Tongue (tissue), 2 donors: Measurements from ENCODE around the gene C19orf81. TPM values are rescaled to one million over a fixed set of nuclear protein-coding genes. Genes with fewer than 3 reads are reported as not detected.

ENCODE experiments used
- DNase-seq: peaks from one replicate; pipeline ENCODE4 v3.0.0-alpha.2; 2015
- total RNA-seq: library from RNA; depleted of rRNA; stranded (reverse); fragments of >200 nt; gene quantifications from one replicate; pipeline ENCODE4 v1.2.3, GENCODE V29; 2014

C19orf81 gene
- total RNA-seq, 1 donor from 2014 or later, result not detected

- no peak for DNase-seq
Measured at GRCh38 chr19:50686310-50687032, 37.2 kb downstream of the C19orf81 start.

DNA sequence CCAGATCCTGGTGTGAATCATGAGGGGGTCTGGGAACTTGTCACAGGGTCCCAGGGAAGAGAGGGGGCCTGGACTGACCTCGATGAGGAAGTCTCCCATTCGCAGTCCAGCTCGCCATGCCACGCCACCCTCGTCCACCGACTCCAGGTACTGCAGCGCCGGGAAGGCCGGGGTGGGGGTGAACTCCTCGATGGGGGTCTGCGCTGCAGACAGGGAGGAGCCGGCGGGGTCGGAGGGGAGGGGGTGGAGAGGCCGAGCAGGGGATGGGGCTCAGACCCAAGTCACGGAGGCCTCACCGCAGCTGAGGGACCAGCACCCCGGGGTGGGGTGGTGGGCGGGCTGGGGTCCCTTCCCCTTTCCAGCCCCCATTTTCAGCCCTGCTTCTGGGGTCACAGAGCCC, 39.5 kb downstream of the C19orf81 start:
- DNase-seq, result no peak

- DNase-seq, result no peak
Measured at GRCh38 chr19:50690439-50690838, 41.2 kb downstream of the C19orf81 start.

GRCh38 chr19:50693064-50693975, 44.1 kb downstream of the C19orf81 start:
- no peak for DNase-seq

- DNase-seq, result no peak
Measured at GRCh38 chr19:50694815-50695145, 45.5 kb downstream of the C19orf81 start.

DNA sequence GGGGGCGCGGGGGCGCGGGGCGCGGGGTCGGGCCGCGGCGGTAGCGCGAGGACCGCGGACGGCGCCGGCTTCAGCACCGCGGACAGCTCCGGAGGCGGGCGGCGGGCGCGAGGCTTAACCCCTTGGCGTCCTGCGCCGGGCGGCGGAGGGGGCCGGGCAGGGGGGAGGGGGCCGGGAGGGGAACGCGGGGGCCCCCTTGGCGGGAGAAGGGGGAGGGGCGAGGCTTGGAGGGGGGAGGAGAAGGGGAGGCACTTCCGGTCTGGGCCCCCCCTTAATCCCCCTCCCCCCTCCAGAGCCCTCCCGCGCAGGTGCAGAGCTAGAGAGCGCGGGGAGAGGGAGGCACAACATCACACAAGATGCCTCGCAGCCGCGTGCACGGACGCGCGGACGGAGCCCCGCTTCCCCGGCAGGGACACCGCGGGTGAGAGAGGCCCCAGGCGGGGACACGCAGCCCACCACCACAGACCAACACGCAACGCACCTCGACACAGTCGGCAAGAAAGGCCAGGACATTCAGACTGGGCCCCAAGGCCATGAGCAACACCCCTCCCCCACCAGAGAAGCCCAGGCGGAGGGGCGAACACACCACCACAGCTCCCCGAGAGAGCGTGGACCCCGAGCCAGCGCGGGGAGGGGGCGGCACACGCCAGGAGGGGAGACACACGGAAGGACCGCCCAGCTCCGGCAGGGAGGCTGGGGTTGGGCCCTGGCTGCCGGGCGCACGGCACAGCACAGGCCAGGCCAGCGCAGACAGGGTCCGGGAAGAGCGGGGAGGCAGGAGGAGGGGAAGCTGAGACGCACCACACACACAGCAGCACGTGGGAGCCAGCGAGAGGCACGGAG, 46.2 kb downstream of the C19orf81 start:
- peak; percentile 68 for DNase-seq

DNA sequence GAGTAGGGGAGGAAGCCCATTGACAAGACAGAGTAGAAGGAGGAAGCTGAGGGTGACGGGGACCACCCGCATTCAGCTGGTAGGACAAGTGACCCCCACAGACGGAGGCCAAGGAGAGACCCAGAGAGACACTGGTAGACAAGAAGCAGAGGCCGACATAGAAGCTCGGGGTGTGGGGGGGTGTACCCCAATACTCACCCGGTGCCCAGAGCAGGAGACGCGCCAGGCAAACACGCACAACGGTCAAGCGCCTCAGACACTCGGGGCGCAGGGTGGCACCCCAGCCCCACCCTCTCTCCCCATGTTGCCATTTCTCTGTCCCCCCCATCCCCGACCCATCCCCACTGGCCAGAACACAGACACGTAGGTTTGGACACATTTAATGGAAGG, 46.8 kb downstream of the C19orf81 start:
- no peak for DNase-seq

- DNase-seq, result no peak
Measured at GRCh38 chr19:50697414-50698124, 48.3 kb downstream of the C19orf81 start.

DNA sequence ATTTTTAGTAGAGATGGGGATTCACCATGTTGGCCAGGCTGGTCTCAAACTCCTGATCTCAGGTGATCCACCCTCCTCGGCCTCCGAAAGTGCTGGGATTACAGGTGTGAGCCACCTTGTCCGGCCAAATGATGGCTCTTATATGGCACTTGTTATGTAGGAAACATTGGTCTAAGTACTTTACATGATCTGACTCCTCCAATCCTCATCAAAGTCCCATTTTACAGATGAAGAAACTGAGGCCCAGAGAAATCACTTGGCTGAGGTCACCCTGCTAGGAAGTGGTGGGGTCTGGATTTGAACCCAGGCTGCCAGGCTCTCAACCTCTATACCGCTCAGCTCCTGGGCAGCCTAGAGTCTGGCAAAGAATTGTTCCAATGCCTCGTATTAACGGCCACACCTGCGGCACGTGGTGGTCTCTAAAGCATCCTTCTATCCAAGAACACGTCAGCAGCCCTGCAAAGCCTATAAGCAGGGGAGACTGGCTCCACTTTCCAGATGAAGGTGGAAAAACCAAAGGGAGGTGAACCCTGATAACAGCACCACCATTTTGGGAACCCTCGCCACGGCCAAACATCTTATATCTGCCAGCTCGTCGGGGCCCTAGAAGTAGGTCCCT, 52.2 kb downstream of the C19orf81 start:
- no peak for DNase-seq

DNA sequence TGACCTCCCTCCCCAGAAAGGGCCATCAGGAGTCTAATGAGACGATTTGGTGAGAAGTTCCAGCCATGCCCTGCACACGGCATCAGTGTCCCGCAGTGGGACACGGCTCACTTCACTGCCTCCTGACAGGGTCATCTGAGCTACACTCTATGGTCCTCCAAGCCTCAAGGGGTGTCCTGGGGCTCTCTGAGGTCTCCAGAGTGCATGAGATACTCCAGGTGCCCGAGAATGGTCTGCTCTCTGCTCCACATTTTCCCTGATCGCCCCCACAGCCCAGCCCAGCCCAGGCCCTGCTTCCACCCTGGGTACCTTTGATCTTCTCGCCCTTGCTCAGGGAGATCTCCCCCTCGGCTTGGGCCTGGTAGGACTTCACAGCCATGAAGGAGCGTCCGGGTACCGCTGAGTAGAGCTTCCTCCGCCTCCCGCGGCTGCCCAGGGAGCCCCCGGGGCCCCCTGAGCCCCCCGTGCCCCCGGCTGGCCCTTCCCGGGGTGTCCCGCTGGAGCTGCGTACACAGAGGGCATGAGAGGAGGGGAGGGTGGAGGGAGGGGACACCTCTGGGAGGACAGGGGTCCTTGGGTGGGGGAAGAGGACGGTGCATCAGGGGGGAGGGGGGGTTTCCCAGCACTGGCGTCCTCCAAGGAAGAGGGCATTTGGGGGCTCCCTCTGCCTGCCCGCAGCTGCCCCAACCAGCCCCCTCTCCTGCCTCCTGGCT, 53.1 kb downstream of the C19orf81 start:
- no peak for DNase-seq

GRCh38 chr19:50702871-50703829, 53.9 kb downstream of the C19orf81 start:
- DNase-seq, result no peak

DNA sequence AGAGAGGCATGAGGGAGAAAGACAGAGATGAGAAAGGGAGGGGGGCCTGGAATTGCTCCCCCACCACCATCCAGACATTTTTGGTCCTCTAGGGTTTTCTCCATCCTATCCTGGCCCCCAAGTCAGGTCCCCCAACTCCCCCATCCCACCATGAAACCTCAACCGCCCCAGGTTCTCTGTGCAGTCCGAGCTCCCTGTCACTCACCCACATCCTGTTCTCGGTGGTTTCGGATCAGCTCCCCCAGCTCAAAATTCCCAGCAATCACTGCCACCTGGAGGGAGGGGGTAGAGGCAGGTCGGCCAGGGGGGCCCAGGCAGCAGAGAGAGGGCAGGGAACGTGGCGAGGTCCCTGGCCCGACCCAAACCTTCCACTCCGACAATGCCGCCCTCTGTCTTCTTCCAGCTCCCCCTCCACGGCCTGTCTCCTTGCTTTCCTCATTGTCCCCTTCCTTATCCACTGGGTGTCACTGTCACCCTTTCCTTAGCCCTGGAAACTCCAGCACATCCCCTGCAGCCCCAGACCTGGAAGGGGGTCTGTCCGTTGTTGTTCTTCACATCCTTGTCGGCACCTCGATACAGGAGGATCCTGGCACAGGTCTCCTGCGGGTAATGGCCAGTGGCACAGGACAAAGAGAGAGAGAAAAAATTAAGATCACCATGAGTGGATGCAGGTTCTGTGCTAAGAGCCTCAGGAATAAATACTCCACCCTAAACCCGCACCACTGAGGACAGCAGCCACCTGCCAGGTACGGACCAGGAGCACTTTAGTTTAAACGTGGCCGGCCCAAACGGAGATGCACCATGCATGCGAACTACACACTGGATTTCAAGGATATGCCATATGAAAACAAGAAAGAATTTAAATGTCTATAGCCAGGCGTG, 54.9 kb downstream of the C19orf81 start:
- DNase-seq, result peak; percentile 39

GRCh38 chr19:50705422-50706019, 56.3 kb downstream of the C19orf81 start:
- DNase-seq, result peak; percentile 38

DNA sequence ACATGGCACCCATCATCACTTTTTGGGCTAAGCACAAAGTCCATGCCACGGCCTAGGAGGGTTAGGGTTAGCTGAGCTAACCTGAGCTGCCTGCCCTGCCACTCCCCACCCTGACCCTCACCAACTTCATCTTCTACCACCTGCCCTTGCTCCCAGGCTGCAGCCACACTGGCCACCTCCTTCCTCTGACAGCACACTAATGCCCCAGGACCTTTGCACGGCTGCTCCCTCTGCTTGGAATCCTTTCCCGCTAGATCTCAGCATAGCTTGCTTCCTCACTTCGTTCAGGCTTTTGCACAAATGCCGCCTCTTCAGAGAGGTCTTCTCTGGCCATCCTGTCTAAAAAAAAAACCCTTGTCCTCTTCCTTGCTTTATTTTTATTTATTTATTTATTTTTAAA, 57.1 kb downstream of the C19orf81 start:
- DNase-seq, result no peak

DNA sequence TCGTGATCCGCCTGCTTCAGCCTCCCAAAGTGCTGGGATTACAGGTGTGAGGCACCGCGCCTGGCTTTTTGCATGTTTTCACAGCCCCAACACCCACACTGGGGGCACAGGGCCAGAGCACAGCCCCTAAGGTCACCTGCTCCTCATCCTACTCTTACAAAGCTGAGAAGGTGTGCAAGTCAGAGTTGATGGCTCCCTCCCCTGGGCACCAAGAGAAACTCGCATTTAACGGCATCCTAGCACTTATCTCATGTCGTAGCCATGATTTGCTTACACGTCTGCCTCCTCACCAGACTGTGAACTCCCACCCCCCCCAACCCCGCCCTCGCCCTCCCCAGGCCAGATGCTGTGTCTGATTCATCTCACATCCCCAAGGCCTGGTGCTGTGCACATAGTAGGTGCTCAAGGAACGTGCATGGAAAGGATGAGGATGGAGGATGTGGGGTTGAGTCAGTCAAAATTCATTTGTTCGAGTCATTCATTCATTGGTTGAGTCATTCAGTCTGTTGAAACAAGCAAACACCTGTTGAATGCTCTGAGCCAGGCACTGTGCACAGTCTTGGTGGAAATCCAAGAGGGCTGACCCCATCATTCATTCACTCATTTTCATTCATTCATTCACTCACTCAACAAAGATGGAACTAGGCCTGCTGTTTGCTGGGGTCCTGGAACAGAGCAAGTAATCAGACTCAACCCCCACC, 59.1 kb downstream of the C19orf81 start:
- DNase-seq, result no peak
